Mammary epithelial cell (primary cell): ENCODE data around the gene DUSP11.

ENCODE experiments used
- CTCF ChIP-seq, 2 donors: IDR thresholded peaks in 1 of 2; conservative IDR thresholded peaks in 1 of 2; 2 replicates each; pipeline ENCODE4 v1.5.1; 2011 to 2012; ENCODE audit warnings: inconsistent platforms in 2 of 2, low read length in 2 of 2, mild to moderate bottlenecking in 2 of 2, control low read depth in 1 of 2, low read depth in 1 of 2; ENCODE audit not compliant: insufficient read depth in 1 of 2; ENCODE audit errors: extremely low read depth in 1 of 2
- EZH2 ChIP-seq: IDR thresholded peaks from 2 replicates; pipeline ENCODE4 v1.6.1; 2012; ENCODE audit warnings: low read length, inconsistent platforms, borderline replicate concordance

DNA sequence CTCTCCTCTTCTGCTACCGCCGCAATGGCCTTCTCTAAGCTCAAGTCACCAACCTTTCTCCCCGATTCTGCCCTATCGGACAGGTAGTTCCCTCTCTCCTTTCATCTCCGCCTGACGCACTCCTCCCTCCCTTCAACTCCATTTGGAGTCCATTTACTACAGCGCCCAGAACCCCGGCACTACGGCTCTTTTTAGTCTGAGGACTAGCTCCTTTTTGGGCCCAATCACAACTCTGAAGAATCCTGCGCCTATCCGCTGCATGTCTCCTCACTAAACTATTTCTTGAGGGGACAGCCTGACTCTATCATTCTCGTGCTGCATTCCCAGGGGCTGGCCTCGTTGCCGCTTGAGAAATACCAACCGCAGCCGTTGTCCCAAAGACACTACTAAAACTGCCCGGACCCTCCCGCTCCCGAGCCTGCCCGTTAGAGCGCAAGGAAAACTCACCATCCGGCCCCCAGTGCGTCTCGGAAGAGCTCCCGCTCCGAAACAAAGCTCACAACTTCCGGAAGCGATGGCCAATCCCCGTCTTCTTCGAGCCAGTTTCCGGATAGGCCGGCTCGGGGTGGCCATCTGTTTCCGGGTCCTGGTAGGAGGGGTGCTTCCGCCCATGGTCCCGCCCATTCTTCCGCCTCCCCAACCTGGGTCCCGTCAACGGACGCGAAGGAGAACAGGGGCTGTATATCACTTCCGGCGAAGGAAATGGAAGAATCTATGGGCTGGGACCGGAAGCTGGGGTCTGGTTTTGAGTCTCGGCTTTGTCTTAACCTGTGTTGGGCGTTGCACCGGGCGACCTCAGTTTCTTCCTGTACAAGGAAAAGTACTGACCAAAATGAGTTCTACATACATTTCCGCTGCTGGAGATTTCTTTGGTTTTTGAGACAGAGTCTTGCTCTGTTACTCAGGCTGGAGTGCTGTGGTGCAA, 42.8 kb downstream of the DUSP11 start, which contains the start of gene TPRKB:
- no peak for TF ChIP-seq CTCF (conservative IDR thresholded peaks at IDR 0.05 in 1 of 2, IDR thresholded peaks at IDR 0.05 in 1 of 2; ENCODE audit: extremely low read depth in 1 of 2, insufficient read depth in 1 of 2, low read depth in 1 of 2, low read length in 2 of 2)
- TF ChIP-seq EZH2, result no peak
